ENCODE data around the gene YIF1B. TPM values are rescaled to one million over a fixed set of nuclear protein-coding genes. Genes with fewer than 3 reads are reported as not detected.

The YIF1B gene
- total RNA-seq, 1 experiment from 2014 or later: 73.2 TPM

DNA sequence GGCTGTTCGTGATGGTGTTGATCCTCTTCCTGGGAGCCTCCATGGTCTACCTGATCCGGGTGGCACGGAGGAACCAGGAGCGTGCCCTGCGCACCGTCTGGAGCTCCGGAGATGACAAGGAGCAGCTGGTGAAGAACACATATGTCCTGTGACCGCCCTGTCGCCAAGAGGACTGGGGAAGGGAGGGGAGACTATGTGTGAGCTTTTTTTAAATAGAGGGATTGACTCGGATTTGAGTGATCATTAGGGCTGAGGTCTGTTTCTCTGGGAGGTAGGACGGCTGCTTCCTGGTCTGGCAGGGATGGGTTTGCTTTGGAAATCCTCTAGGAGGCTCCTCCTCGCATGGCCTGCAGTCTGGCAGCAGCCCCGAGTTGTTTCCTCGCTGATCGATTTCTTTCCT, 23.9 kb downstream of the YIF1B start:
- Histone ChIP-seq H2BK12ac (ENCODE audit: insufficient read length, low read depth, low read length) (no peak overlapping the region), H3K56ac (ENCODE audit: insufficient read length, low read depth, low read length) (no peak overlapping the region), H4K5ac (ENCODE audit: insufficient read length, low read depth, low read length) (no peak overlapping the region), H3T11ph (ENCODE audit: low read length) (no peak overlapping the region), H3K9me3 (ENCODE audit: control insufficient read depth, low read depth, low read length) (no peaks in the 10 kb centered on the region), H3K4me2 (ENCODE audit: insufficient read depth, insufficient read length, low read length) (no peak overlapping the region), H3K23me2 (ENCODE audit: insufficient read length, low read depth, low read length, poor library complexity, severe bottlenecking) (no peaks in the 10 kb centered on the region), H3K27me3 (ENCODE audit: insufficient read depth, low read length) (no peaks in the 10 kb centered on the region), H3K79me2 (ENCODE audit: insufficient read depth, low read length) (no peaks in the 10 kb centered on the region), H4K8ac (replicated peaks; ENCODE audit: insufficient read length, low read depth, low read length) (no peak overlapping the region), H2AFZ (ENCODE audit: low read length) (no peak overlapping the region), H2BK15ac (ENCODE audit: low read depth, low read length) (no peak overlapping the region), H4K20me1 (ENCODE audit: control insufficient read depth, insufficient read depth, insufficient read length) (no peaks in the 10 kb centered on the region), H3K14ac (ENCODE audit: insufficient read depth, low read length) (no peak overlapping the region), H3K18ac (ENCODE audit: insufficient read length, low read depth, low read length) (no peak overlapping the region), H2BK5ac (ENCODE audit: insufficient read length, low read length) (no peak overlapping the region), H3K27ac (ENCODE audit: insufficient read length, low read depth, low read length) (no peak overlapping the region), H3K4me1 (ENCODE audit: insufficient read depth, low read length) (no peaks in the 10 kb centered on the region), H3K23ac (ENCODE audit: insufficient read length, low read depth, low read length) (no peak overlapping the region), H3K4ac (ENCODE audit: low read depth, low read length) (no peak overlapping the region), H2AK5ac (ENCODE audit: insufficient read length, low read length) (no peak overlapping the region), H4K91ac (ENCODE audit: insufficient read length, low read depth, low read length) (no peak overlapping the region), H3K9ac (ENCODE audit: extremely low read depth, insufficient read length, low read length) (no peak overlapping the region), H2BK20ac (ENCODE audit: low read depth, low read length, poor library complexity, severe bottlenecking) (no peak overlapping the region), H3K79me1 (ENCODE audit: insufficient read depth, low read depth, low read length, poor library complexity, severe bottlenecking) (no peaks in the 10 kb centered on the region), H2BK120ac (ENCODE audit: low read depth, low read length, poor library complexity, severe bottlenecking) (no peak overlapping the region)
- TF ChIP-seq, protein P1, sequence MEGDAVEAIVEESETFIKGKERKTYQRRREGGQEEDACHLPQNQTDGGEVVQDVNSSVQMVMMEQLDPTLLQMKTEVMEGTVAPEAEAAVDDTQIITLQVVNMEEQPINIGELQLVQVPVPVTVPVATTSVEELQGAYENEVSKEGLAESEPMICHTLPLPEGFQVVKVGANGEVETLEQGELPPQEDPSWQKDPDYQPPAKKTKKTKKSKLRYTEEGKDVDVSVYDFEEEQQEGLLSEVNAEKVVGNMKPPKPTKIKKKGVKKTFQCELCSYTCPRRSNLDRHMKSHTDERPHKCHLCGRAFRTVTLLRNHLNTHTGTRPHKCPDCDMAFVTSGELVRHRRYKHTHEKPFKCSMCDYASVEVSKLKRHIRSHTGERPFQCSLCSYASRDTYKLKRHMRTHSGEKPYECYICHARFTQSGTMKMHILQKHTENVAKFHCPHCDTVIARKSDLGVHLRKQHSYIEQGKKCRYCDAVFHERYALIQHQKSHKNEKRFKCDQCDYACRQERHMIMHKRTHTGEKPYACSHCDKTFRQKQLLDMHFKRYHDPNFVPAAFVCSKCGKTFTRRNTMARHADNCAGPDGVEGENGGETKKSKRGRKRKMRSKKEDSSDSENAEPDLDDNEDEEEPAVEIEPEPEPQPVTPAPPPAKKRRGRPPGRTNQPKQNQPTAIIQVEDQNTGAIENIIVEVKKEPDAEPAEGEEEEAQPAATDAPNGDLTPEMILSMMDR (conservative IDR thresholded peaks at IDR 0.05): no peak
- no peaks in the 10 kb centered on the region for H3K27me3 Mint-ChIP-seq (ENCODE audit: low read depth)
- no peak for DNase-seq
- peak overlapping the region in 1 of 3 experiments; percentile 80; a peak in 1 of 7 replicates for H3K27ac Mint-ChIP-seq
- WGBS (ENCODE audit: extremely low coverage, insufficient read length, low lambda C conversion rate): no CpG with 5 or more reads among the region's 15 CpGs
- H3K4me3 Mint-ChIP-seq: no peak overlapping the region
- H3K4me1 Mint-ChIP-seq: peaks cover 3% of the 10 kb centered on the region in 2 experiments; a peak in 3 of 4 replicates
- peaks cover 32 to 59% (median 56%) of the 10 kb centered on the region in 3 experiments; a peak in 6 of 7 replicates for H3K36me3 Mint-ChIP-seq (ENCODE audit: insufficient read depth in 1 of 3, low read depth in 3 of 3)
- 0 out of 5 replicates have a peak, but pooled peaks cover 0 to under 1% of the 10 kb centered on the region in 2 experiments for H3K9me3 Mint-ChIP-seq
